Measurements from ENCODE around the gene HMGN4. TPM values are rescaled to one million over a fixed set of nuclear protein-coding genes. Genes with fewer than 3 reads are reported as not detected.

HMGN4 gene
- polyA plus RNA-seq, 1 of the 3 experiments (the other 2 are of a cell fraction): 76.3 TPM

GRCh38 chr6:26553264-26553634, 15.1 kb downstream of the HMGN4 start:
- WGBS (ENCODE audit: low lambda C conversion rate): 1% methylated on average over 13 of the region's 13 CpGs
- DNase-seq: peak; percentile 74
- no peaks in the 10 kb centered on the region for H3K9me2 ChIP-seq
- H3K79me2 ChIP-seq (ENCODE audit: insufficient read depth): no peaks in the 10 kb centered on the region
- H3K4me3 ChIP-seq (ENCODE audit: low read depth in 2 of 2, low read length in 1 of 2): peak overlapping the region; percentile 68 to 84
- H3K4me1 ChIP-seq (ENCODE audit: control insufficient read depth in 1 of 2, insufficient read depth in 2 of 2, low read depth in 1 of 2, low read length in 1 of 2): peaks cover 0 to 3% of the 10 kb centered on the region in 2 experiments; a peak in 2 of 4 replicates
- H3K9ac ChIP-seq: peak overlapping the region; percentile 64; the same call in 1 of the 2 replicates
- peak overlapping the region; percentile 56 for H2AFZ ChIP-seq (ENCODE audit: low read depth)
- CTCF ChIA-PET: interaction anchor here (1.7 to 4.6 kb wide), 4 partner anchors 19 to 222 kb away, joined by 3 to 24 read pairs (median 6); no protein-coding TSS in a partner anchor
- TF ChIP-seq TEAD4 (IDR thresholded peaks at IDR 0.05; ENCODE audit: borderline replicate concordance, insufficient read depth): peak; percentile 75; the same call in 1 of the 2 replicates
- TF ChIP-seq FOSL2 (IDR thresholded peaks at IDR 0.05; ENCODE audit: borderline replicate concordance, low read depth): peak; percentile 44; the same call in 1 of the 2 replicates
- TF ChIP-seq YY1 (IDR thresholded peaks at IDR 0.05; ENCODE audit: low read depth): peak; percentile 39; the same call in 1 of the 2 replicates
- no peak for TF ChIP-seq SIN3A (IDR thresholded peaks at IDR 0.05; ENCODE audit: borderline replicate concordance, low read depth, low read length)
- no peak for TF ChIP-seq GABPA (IDR thresholded peaks at IDR 0.05; ENCODE audit: low read depth)
- peak; percentile 34; the same call in 1 of the 2 replicates for TF ChIP-seq RCOR1 (IDR thresholded peaks at IDR 0.05; ENCODE audit: low read length)
- no peak for TF ChIP-seq TCF12 (IDR thresholded peaks at IDR 0.05)
- TF ChIP-seq REST (IDR thresholded peaks at IDR 0.05; ENCODE audit: low read depth, low read length): peak; percentile 29; the same call in 1 of the 2 replicates
- no peak for TF ChIP-seq IRF3 (IDR thresholded peaks at IDR 0.05; ENCODE audit: low read depth, low read length)
- no peak for TF ChIP-seq SMC3 (IDR thresholded peaks at IDR 0.05; ENCODE audit: low read depth, low read length)
- no peaks in the 10 kb centered on the region for H3K27me3 ChIP-seq (ENCODE audit: insufficient read depth)
- peaks cover 50% of the 10 kb centered on the region for H3F3A ChIP-seq (replicated peaks; ENCODE audit: insufficient read depth)
- H3K27ac ChIP-seq (ENCODE audit: low read depth in 2 of 2, low read length in 1 of 2): peak overlapping the region; percentile 83
- H3K36me3 ChIP-seq (replicated peaks in 1 of 2; ENCODE audit: control insufficient read depth in 1 of 2, insufficient read depth in 2 of 2, low read length in 1 of 2): no peaks in the 10 kb centered on the region
- POLR2A ChIA-PET: interaction anchor here (1.1 to 2.1 kb wide), 2 partner anchors 15 to 328 kb away, joined by 3 to 7 read pairs; partner anchors contain the start of gene HMGN4
- H3K4me2 ChIP-seq: peak overlapping the region; percentile 80
- H4K20me1 ChIP-seq (ENCODE audit: insufficient read depth): no peaks in the 10 kb centered on the region
- no peaks in the 10 kb centered on the region for H3K9me3 ChIP-seq

Data from SK-N-SH (cell line).